RWPE1 (cell line): ENCODE data around the gene TANGO2.

Experiments
- CTCF ChIA-PET: fragments of 350-600 bp; sonication (Branson Sonifier 250); formaldehyde crosslinking; extraction: SDS; loops from one replicate; lab custom pipeline; 2021; lab: Yijun Ruan, JAX
- POLR2A ChIA-PET: fragments of 400-600 bp; formaldehyde crosslinking; extraction: SDS; loops from one replicate; lab custom pipeline; 2020; ENCODE audit warnings: antibody characterized with exemption; ENCODE audit not compliant: low non-redundant PET; lab: Yijun Ruan, JAX
- DNase-seq: peaks from one replicate; pipeline ENCODE4 v3.0.0; 2012; ENCODE audit warnings: low spot score
- H3K27ac ChIP-seq: fragments of 450-650 bp; 2 replicates; pipeline ENCODE4 v1.5.1; 2017
- TF ChIP-seq, protein P1 (sequence below): fragments of 450-650 bp; conservative IDR thresholded peaks from 2 replicates; pipeline ENCODE4 v1.5.1; 2017; ENCODE audit warnings: low read depth, mild to moderate bottlenecking

Gene TANGO2

DNA sequence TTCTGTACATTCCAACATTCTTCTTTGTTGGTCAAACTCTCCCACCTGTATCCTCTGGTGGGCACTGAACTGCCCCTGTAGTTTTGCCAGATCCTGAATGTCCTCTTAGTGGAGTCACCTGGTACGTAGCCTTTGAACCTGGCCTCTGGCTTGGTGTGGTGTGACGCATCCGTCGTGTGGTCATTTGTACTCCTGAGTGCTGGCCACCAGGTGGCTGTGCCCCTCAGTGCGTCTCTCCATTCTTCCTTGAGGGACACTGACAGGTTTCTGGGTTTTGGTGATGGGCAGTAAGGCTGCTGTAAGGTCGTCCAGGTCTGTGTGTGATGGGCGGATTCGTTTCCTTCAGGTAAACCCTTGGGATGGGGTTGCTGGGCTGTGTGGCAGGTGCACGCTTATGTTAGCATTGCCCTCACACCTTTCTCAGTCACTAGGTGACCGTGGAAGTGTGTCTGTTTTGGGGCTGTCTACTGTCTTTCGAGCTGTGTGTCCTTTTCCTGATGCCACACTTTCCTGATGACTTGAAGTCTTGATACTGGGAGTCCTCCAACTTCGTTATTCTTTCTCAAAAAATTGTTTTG, 81.4 kb downstream of the TANGO2 start:
- no peak for DNase-seq
- CTCF ChIA-PET, result no interaction called here
- H3K27ac ChIP-seq, result no peak overlapping the region
- POLR2A ChIA-PET, result no interaction called here
- TF ChIP-seq, protein P1, sequence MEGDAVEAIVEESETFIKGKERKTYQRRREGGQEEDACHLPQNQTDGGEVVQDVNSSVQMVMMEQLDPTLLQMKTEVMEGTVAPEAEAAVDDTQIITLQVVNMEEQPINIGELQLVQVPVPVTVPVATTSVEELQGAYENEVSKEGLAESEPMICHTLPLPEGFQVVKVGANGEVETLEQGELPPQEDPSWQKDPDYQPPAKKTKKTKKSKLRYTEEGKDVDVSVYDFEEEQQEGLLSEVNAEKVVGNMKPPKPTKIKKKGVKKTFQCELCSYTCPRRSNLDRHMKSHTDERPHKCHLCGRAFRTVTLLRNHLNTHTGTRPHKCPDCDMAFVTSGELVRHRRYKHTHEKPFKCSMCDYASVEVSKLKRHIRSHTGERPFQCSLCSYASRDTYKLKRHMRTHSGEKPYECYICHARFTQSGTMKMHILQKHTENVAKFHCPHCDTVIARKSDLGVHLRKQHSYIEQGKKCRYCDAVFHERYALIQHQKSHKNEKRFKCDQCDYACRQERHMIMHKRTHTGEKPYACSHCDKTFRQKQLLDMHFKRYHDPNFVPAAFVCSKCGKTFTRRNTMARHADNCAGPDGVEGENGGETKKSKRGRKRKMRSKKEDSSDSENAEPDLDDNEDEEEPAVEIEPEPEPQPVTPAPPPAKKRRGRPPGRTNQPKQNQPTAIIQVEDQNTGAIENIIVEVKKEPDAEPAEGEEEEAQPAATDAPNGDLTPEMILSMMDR, result no peak

DNA sequence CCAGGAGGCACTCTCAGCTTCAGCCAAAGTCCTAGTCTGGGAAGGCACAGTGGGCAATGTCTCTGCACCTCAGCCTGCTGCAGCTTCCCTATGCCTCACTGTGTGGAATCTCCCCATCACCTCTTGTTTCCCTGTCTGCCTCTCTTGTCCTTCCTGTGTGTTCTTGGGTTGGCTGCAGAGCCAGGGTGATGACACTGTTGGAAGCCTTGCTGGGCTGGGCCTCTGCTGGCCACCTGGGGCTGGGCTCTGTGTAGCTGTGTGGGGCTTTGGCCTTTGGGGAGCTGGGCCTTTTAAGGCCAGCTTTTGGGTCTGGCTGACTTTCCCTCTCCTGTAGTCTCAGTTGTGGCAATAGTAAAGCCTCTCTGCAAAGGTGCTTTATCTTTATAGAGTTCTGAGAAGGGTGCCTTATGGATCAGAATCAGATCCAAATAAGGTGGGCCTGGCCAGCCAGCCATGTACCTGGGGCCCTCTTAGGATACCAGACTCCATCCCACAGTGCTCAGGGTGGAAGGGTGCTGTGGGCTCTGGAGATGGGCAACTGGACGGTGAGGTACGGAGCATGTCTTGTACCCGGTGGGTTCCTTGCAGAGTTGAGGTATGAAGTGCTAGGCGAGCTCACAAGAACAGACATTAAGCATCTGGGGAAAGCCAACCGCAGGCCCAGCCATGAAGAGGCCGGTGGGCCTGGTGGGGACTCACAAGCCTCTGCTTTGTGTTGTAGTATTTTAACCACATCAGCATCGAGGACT, 84.7 kb downstream of the TANGO2 start:
- POLR2A ChIA-PET, result no interaction called here
- TF ChIP-seq, protein P1, result no peak
- CTCF ChIA-PET, result interaction anchor here (0.6 kb wide), 2 partner anchors 149 to 404 kb away, joined by 3 to 4 read pairs; no protein-coding TSS in a partner anchor
- peak overlapping the region; percentile 87 for H3K27ac ChIP-seq
- DNase-seq, result no peak

DNA sequence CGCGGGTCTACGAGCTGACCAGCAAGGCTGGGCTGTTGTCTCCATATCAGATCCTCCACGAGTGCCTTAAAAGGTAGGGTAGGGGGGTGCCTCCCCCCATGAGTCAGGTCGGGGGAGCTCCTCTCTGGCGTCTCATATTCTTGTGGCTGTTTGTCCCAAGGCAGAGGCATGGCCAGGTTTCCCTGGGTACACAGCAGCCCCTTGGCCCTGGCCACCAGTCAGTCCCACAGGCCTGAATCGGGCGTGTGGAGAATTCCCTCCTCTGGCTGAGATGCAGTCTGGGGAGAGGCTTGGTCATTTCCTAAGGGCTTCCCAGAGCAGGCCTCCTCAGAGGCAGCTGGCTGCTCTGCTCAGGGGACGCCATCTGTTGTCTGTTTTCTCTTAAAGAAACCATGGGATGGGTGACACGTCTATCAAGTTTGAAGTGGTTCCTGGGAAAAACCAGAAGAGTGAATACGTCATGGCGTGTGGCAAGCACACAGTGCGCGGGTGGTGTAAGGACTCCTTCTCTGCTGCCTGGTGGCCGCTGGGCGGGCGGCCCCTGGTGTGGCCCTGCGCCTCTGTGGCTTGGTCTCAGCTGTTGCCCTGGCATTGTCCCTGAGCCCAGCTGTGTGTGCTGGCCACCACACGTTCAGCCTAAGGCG, 85.4 kb downstream of the TANGO2 start:
- peak overlapping the region; percentile 87 for H3K27ac ChIP-seq
- CTCF ChIA-PET, result interaction anchor here (0.6 kb wide), 1 partner anchor 149 kb away, joined by 3 read pairs; no protein-coding TSS in a partner anchor
- DNase-seq, result no peak
- POLR2A ChIA-PET, result no interaction called here
- TF ChIP-seq, protein P1, result no peak

DNA sequence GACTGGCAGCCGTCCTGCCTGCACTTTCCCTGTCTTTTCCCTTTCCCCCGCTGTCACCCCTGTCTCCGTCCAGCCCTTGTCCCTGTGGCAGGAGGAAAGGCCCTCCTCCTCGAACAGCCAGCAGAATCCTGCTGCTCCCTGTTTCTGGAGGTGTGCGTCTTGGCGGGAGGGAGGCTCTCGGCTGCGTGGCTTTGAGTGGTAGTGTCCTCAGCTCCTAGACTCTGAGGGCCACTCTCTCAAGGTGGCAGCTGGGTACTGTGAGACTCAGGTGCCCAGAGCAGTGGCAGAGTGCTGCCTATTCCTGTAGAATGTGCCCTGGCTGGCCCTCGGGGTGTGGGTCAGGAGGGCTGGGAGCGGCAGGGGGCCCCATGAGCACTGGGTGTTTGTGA, 85.9 kb downstream of the TANGO2 start:
- POLR2A ChIA-PET, result interaction anchor here (0.5 kb wide), 1 partner anchor 148 kb away, joined by 3 read pairs; no protein-coding TSS in a partner anchor
- peak overlapping the region; percentile 87 for H3K27ac ChIP-seq
- CTCF ChIA-PET, result no interaction called here
- TF ChIP-seq, protein P1, result no peak
- no peak for DNase-seq

DNA sequence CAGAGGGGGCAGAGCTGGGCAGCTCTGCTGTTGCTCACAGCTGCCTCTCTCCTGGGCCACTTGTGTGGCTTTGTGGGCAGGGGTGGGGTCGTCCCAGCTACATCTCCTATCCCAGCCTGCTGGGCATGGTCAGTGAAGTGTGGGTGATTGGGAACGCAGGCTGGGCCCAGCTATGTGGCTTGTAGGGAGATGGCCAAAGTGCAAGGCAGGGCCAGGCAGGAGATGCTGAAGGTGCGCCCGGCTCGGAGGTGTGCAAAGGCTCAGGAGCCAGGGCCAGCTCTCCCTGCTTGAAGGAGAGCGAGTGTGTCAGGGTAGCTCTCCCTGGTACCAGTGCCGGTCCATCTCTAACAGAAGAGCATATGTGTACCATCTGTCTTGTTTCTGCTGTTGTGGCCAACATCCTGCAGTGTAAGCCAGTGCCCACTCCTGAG, 86.6 kb downstream of the TANGO2 start:
- DNase-seq, result no peak
- ChIA-PET POLR2A (interaction anchor here (0.5 kb wide), 1 partner anchor 149 kb away, joined by 3 read pairs; no protein-coding TSS in a partner anchor), CTCF (no interaction called here)
- H3K27ac ChIP-seq, result peak overlapping the region; percentile 87
- TF ChIP-seq, protein P1, result no peak

DNA sequence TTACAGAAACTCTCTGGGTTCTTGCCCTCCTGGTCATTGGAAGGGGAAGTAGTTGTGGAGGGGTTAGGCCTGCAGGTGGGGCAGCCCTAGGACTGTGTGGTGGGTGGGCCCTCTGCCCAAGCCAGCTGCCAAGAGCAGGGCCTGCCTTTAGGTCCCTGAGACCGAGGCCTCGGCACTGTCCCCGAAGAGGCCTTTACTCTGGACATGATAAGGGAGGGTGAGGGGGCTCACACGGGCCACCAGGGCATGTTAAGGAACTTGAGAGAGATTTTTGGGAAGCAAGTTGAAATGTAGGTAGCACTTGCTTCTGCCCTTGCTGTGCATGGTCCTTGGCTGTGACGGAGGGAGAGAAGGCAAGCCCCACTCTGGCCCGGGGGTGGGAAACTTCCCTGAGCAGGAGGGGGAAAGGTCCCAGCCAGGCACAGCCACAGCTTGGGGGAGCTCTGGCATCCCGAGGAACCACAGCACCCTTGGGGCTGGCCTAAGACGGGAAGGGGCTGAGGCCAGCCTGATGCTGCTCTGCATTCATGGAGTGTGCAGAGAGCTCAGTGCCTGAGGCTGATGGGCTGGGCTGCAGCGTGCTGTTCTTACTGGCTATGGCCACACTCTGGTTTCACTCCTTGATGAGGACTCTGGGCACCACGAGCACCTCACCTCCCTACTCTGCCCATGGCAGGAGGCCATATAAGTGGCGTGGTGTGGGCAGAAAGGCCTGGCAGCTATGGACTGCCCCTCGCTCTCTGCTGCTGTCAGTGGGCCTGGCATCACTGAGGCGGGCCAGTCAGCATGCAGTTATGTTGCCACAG, 87.2 kb downstream of the TANGO2 start:
- peak overlapping the region; percentile 87 for H3K27ac ChIP-seq
- CTCF ChIA-PET, result no interaction called here
- POLR2A ChIA-PET, result no interaction called here
- TF ChIP-seq, protein P1, result no peak
- no peak for DNase-seq
